Measurements from ENCODE around the gene RCVRN. TPM values are rescaled to one million over a fixed set of nuclear protein-coding genes. Genes with fewer than 3 reads are reported as not detected.

The RCVRN gene
- total and polyA plus RNA-seq, 3 donors from 2014 or later, result 0.32 to 0.63 (median 0.50) TPM

- TF ChIP-seq, protein P1, sequence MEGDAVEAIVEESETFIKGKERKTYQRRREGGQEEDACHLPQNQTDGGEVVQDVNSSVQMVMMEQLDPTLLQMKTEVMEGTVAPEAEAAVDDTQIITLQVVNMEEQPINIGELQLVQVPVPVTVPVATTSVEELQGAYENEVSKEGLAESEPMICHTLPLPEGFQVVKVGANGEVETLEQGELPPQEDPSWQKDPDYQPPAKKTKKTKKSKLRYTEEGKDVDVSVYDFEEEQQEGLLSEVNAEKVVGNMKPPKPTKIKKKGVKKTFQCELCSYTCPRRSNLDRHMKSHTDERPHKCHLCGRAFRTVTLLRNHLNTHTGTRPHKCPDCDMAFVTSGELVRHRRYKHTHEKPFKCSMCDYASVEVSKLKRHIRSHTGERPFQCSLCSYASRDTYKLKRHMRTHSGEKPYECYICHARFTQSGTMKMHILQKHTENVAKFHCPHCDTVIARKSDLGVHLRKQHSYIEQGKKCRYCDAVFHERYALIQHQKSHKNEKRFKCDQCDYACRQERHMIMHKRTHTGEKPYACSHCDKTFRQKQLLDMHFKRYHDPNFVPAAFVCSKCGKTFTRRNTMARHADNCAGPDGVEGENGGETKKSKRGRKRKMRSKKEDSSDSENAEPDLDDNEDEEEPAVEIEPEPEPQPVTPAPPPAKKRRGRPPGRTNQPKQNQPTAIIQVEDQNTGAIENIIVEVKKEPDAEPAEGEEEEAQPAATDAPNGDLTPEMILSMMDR (IDR thresholded peaks at IDR 0.05), result no peak
- TF ChIP-seq POLR2A (IDR thresholded peaks at IDR 0.05), result no peak
- H3K27ac ChIP-seq, result no peak overlapping the region
- H3K4me1 ChIP-seq, result no peaks in the 10 kb centered on the region
- no peak for DNase-seq
- H3K36me3 ChIP-seq (ENCODE audit: low read depth, missing control alignments), result no peaks in the 10 kb centered on the region
- no peak overlapping the region for H3K4me3 ChIP-seq
- 86 to 89% methylated on average over 9 to 13 of the region's 13 CpGs for WGBS, 2 donors
- intact Hi-C loops (cut with DNase I; ENCODE audit: low total_unique reads), result no loop called here
- H3K27me3 ChIP-seq, result no peaks in the 10 kb centered on the region
- no peaks in the 10 kb centered on the region for H3K9me3 ChIP-seq
These were observed 12.1 kb upstream of the RCVRN start for GRCh38 chr17:9917131-9917530.

DNA sequence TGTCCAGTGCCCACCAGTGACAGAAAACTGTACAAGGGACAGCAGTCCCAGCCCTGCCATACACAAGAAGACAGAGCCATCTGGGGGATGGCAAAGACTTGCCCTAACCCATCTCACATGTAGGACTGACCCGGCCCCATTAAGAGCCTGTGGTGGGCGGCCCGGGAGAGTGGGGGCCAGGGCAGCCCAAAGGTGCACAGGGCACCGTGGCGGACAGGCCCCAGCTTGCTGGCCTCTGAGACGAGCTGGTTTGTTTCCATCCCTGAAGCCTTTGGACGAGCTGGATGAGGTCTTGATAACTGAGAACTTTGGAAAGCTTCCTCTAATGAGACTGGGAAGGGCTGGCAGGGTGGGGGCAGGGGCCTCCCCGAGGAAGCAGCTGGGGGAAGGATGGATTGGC lies 11.0 kb upstream of the RCVRN start:
- Histone ChIP-seq H3K27ac (no peak overlapping the region), H3K4me3 (no peak overlapping the region), H3K27me3 (no peaks in the 10 kb centered on the region), H3K4me1 (no peaks in the 10 kb centered on the region), H3K9me3 (no peaks in the 10 kb centered on the region), H3K36me3 (ENCODE audit: low read depth, missing control alignments) (no peaks in the 10 kb centered on the region)
- no peak for DNase-seq
- no peak for TF ChIP-seq POLR2A (IDR thresholded peaks at IDR 0.05)
- TF ChIP-seq, protein P1 (IDR thresholded peaks at IDR 0.05), result no peak
- WGBS, 2 donors, result 85% methylated on average over 8 of the region's 8 CpGs; no CpG with 5 or more reads in 1 of the 2 donors
- intact Hi-C loops (cut with DNase I; ENCODE audit: low total_unique reads), result no loop called here

DNA sequence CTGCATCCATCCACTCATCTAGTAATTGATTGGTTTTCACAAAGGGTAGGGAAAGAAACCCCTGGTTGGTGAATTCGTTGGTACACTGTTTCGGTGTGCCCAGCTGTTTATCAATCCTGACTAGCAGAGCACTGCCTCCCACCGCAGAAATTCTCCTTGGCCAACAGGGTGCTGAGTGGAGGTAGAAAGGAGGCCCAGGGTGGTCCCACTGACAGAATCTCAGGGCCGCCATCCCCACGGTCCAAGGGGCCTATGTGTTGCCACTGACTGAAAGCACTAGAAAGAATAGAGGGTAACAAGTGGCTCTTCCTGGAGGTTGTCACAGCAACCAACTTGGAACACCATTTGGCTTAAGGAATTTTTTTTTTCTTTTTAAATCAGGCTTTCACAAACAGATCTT lies 8.4 kb upstream of the RCVRN start:
- Histone ChIP-seq H3K36me3 (ENCODE audit: low read depth, missing control alignments) (no peaks in the 10 kb centered on the region), H3K27ac (no peak overlapping the region), H3K4me3 (no peak overlapping the region), H3K4me1 (no peaks in the 10 kb centered on the region), H3K27me3 (no peaks in the 10 kb centered on the region), H3K9me3 (no peaks in the 10 kb centered on the region)
- intact Hi-C loops (cut with DNase I; ENCODE audit: low total_unique reads), result no loop called here
- no peak for TF ChIP-seq POLR2A (IDR thresholded peaks at IDR 0.05)
- TF ChIP-seq, protein P1 (IDR thresholded peaks at IDR 0.05), result no peak
- 86 to 93% methylated on average over 5 of the region's 5 CpGs for WGBS, 2 donors
- no peak for DNase-seq

DNA sequence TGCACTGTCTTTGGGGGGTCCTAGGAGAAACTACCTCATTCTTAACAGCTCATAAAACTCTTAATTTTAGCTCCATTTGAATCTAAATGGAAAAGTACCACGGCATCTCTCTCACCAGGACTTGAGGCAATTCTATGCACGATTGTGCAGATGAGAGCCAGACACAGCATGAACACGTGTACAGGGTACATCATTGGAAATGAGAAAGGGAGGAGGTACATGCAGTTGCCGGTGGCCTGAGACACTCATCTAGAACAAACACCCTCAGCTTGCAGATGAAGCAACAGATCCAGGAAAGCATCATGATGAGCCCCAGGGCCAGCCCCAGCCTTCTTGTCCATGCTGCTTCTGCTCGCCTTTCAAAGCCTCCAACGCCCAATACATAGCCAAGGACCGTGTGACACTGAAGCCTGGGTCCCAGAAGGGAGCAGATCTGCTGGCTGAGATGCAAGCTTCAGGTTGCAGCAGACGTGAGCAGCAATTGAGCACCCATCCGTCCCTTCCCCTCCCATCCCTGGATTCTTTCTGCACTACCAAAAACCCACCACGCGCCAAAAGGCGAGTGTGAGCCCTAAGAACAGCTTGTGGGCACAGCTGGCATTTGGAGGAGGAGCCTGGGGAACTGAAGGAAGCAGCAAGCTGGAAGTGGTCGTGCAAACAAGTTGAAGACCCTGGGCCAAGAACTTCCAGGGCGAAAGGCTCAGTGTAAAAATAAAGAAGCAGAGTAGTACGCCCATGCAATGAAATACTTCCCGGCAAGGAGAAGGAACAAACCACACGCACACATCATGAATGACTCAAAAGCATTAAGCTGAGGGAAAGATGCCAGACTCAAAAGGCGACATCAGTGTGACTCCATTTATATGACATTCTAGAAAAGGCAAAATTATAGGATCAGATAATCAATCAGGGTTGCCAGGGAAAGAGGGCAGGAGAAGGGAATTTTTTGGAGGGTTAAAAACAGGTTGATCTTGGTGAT lies 7.3 kb upstream of the RCVRN start:
- Histone ChIP-seq H3K4me1 (no peaks in the 10 kb centered on the region), H3K27me3 (no peaks in the 10 kb centered on the region), H3K4me3 (no peak overlapping the region), H3K9me3 (no peaks in the 10 kb centered on the region), H3K36me3 (ENCODE audit: low read depth, missing control alignments) (no peaks in the 10 kb centered on the region), H3K27ac (no peak overlapping the region)
- no peak for TF ChIP-seq POLR2A (IDR thresholded peaks at IDR 0.05)
- TF ChIP-seq, protein P1 (IDR thresholded peaks at IDR 0.05), result no peak
- no peak for DNase-seq
- intact Hi-C loops (cut with DNase I; ENCODE audit: low total_unique reads), result no loop called here
- 79 to 82% methylated on average over 18 of the region's 18 CpGs for WGBS, 2 donors

Measured in testis (tissue), 3 donors.